HG03175 (cell line): ENCODE measurements around the gene PCYT2.
"Not testable (repeated sequence)": the region's sequence is repeated elsewhere in the genome, so short reads cannot be mapped to it uniquely, and the experiment has no call there.

ENCODE experiments used
- ATAC-seq: cut with Tn5 transposase; IDR thresholded peaks from one replicate; pipeline ENCODE4 v1.9.1; 2021; ENCODE audit warnings: mild to moderate bottlenecking, moderate library complexity; ENCODE audit not compliant: unreplicated experiment

PCYT2 gene

GRCh38 chr17:81911277-81911961 is at the start of gene PCYT2:
PCYT2 (minus strand) TSS chr17:81911399; CDS start chr17:81911355, 44 bp downstream.
- ATAC-seq: peak; percentile 73

DNA sequence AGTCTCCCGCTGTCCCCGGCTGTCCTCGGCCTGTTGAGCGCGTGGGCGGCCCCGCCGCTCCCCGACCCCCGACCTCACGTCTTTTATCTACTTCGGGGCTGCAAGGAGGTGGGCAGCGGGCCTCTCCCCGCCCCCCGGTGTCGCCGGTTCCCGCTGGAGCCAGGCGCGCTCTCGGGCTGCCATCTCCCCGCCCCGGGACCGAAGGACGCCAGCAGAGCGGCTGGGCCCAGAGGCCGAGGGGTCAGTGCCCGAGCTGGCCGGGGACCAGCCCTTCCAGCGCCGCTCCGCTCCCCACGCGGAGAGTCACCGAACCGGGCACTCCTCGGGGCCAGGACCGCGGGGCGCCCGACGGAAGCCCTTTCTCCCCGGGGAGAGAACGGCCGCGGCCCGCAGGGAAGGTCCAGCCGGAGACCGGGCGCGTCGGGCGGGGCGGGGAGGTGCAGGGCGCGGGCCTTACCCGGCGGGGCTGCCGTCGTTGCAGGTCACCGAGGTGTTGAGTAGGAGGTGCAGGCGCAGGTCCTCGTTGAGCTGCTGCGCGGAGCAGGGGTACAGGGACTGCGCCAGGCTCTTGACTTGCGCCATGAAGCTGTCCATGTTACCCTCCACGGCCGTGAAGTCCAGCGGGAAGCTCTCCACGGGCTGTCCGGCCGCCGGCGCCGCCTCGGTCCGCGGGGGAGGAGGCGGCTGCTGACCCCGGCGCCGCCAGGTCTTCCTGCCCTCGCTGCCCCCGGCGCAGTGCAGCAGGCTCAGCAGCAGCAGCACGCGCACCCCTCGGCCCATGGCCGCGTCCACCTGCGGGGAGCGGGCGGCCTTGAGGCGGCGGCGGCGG is 49.1 kb upstream of the PCYT2 start:
- no peak for ATAC-seq

- ATAC-seq: no peak
Measured at GRCh38 chr17:81959362-81960129, 48.3 kb upstream of the PCYT2 start.

- no peak for ATAC-seq
Measured at GRCh38 chr17:81958633-81959342, 47.6 kb upstream of the PCYT2 start.

- no peak for ATAC-seq
Measured at GRCh38 chr17:81957691-81958432, 46.7 kb upstream of the PCYT2 start.

DNA sequence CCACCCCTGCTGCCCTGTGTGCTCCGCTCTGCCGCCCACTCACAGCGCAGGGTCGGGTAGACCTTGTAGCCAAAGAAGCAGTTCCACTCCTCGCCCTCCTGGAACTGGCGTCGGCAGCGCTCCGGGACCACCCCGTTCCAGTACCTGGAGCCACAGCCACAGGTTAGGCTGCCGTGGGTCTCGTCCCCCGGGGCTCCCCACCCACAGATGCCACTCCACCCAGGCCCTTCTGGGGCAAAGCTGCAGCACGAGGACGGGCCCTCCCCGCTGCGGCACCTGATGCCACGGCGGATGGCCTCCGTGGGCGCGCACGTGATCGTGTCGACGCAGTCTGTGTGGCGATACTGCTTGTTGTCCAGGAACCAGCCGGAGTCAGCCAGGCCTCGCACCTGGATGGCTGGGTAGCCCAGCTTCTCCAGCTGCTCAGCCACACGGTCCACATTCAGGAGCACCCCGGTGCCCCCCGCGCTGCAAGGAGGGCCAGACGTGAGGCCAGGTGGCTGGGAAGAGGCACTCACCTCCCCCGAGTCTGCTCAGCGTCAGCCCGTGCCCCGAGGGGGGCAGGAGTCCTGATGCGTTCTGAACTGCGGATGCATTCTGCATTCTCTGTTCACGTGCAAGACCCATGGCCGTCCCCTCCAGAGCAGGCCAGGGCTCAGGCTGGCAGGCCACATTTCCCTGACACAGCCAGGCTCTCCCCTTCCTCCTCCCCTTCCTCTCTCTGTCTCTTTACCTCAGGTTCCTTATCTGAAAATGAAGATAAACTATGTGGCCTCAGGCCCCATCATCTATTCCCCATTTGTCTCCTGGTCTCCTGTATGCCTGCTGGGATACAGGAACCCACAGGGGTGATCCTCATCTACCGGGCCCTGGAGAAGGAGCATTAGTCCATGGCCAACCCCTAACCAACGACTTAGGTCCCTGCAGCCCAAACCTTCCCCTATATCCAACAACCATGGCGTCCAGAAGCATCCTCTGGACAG is 45.7 kb upstream of the PCYT2 start:
- no peak for ATAC-seq

DNA sequence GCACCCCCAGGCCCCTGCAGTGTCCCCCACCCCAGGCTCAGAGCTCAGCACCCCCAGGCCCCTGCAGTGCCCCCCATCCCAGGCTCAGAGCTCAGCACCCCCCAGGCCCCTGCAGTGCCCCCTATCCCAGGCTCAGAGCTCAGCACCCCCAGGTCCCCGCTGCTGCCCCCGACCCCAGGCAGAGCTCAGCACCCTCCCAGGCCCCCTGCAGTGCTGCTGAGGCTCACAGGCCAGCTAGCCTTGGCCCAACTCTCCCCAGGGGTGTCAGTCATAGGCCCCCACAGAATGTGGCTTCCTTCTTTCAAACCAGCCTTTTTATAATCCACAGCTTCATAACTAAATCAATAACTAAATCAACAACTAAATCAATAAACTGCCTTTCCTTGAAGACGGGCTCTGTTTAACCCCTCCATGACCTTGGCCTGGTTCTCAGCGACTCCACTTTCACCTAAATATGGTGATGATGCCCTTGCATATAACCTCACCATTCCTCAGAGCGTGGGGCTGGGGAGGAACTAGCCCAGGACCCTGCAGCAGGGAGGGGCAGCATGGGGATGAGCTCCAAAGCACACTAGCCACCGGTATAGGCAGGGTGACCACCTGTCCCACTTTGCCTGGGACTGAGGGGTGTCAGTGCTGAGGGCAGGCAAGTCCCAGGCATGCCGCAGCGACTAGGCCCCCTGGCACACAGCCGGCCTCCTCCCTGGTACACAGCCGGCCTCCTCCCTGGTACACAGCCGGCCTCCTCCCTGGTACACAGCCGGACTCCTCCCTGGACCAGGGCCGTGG is 44.8 kb upstream of the PCYT2 start:
- ATAC-seq: no peak

GRCh38 chr17:81955058-81955681 is 44.0 kb upstream of the PCYT2 start:
- ATAC-seq: no peak

- no peak for ATAC-seq
Measured at GRCh38 chr17:81954131-81955057, 43.2 kb upstream of the PCYT2 start.

DNA sequence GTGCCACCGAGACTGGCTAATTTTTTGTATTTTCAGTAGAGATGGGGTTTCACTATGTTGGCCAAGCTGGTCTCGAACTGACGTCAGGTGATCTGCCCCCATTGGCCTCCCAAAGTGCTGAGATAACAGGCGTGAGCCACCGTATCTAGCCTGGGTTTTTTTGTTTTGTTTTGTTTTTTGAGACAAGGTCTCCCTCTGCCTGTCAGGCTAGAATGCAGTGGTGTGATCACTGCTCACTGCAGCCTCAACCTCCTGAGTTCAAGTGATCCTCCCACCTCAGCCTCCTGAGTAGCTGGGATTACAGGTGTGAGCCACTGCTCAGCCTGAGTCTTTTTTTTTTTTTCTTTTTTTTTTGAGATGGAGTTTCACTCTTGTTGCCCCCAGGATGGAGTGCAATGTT is 42.2 kb upstream of the PCYT2 start:
- ATAC-seq: not testable (repeated sequence)

DNA sequence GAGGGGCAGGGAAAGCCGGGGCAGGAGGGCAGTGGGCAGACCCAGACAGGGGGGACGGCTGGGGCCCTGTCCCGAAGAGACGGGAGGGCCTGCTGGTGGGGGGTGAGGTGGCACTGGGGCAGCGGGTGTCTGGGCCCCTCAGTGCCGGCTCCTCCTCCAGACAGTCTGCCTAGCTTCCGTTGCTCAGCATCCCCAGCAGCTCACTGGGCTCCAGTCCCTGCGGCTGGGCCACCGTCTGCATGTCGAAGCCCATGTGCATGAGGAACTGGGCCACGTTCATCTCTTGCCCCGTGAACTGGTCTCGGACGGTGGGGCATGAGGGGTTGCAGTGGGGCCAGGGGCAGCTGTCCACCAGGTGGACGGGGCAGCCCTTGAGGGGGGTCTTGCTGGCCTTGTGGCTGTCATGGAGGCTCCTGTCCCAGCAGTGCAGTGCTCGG is 41.6 kb upstream of the PCYT2 start:
- ATAC-seq: no peak

DNA sequence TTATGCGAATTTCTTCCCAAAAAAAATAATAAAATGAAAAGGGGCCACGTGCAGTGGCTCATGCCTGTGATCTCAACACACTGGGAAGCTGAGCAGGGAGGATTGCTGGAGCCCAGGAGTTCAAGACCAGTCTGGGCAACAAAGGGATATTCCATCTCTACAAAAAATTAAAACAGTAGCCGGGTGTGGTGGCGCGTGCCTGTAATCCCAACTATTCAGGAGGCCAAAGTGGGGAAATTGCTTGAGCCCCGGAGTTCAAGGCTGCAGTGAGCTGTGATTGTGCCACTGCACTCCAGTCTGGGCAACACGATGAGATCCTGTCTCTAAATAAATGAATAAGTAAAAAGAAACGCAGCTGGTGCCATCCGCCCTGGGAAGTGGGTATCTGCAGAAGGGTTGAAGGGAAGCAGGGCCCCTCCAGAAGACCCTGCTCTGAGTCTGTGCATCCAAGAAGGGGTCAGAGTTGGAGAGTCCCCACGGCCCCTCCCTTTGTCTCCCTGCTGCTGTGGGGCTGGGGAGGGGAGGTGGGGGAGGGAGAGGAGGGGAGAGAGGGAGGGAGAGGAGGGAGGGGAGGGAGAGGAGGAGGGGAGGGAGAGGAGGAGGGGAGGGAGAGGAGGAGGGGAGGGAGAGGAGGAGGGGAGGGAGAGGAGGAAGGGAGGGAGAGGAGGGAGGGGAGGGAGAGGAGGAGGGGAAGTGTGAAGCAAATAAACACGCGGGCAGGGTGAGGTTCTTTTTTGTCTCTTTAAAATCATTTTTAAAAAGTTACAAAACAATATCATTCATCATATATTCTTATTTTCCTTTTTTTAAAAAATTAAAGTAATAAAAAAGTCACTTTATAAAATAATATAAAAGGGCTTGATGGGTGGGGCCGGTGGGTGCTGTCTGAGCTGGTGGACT is 40.8 kb upstream of the PCYT2 start:
- ATAC-seq: no peak

DNA sequence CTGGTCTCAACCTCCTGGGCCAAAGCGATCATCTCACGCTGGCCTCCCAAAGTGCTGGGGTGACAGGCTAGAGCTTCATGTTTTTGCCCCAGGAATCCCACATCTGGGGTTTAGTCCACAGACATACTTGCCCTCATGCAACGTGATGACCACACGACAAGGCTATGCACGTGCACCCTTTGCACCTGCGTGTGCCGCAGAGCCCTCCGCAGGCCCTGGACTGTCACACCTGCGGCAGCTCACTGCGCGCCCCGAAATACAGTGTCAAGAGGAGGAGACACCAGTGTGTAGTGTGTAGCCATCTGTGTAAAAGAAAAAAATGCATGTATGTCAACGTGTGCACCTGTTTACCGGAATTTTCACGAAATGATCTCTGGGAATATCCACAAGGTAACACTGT is 39.3 kb upstream of the PCYT2 start:
- no peak for ATAC-seq

GRCh38 chr17:81948635-81949378 is 37.6 kb upstream of the PCYT2 start:
- ATAC-seq: no peak

DNA sequence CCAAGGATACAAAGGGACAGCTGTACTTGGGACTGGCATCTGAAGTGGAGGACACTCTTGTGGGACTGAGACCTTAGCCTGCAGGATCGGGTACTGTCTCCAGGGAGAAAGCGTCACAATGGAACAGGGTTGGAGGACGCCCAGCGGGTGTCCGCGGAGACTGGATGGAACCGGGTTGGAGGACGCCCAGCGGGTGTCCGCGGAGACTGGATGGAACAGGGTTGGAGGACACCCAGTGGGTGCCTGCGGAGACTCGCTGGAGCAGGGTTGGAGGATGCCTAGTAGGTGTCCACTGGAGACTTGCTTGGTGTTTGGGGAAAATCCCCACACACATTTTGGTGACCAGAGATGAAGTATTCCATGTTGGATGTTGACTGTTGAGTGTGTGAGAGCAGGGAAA is 36.0 kb upstream of the PCYT2 start, which contains the start of gene MYADML2:
Gene MYADML2 (minus strand): TSS at position 45 of the 400 bp plus-strand sequence. CDS start 5,492 bp downstream, outside the sequence.
- ATAC-seq: no peak
